PFSK-1 (cell line): ENCODE data around the gene IMP4.

ENCODE experiments used
- POLR2AphosphoS5 ChIP-seq: IDR thresholded peaks from 2 replicates; pipeline ENCODE4 v1.6.1; 2012; ENCODE audit warnings: low read depth, mild to moderate bottlenecking, control low read depth, low read length, moderate library complexity
- SIN3A ChIP-seq: IDR thresholded peaks from 2 replicates; pipeline ENCODE4 v1.6.1; 2012; ENCODE audit warnings: mild to moderate bottlenecking, low read length, moderate library complexity, borderline replicate concordance; ENCODE audit not compliant: insufficient read depth
- TAF1 ChIP-seq: IDR thresholded peaks from 2 replicates; pipeline ENCODE4 v1.6.1; 2012; ENCODE audit warnings: low read length, control low read depth, borderline replicate concordance; ENCODE audit not compliant: insufficient read depth

GRCh38 chr2:130355172-130355577 lies 12.5 kb downstream of the IMP4 start:
- TF ChIP-seq POLR2AphosphoS5: no peak
- TF ChIP-seq SIN3A: no peak
- TF ChIP-seq TAF1: no peak
